GM12872 (cell line): Measurements from ENCODE around the gene NEUROD2.

Source experiments
- CTCF ChIP-seq: IDR thresholded peaks from 3 replicates; pipeline ENCODE4 v1.5.1; 2011; ENCODE audit warnings: low read depth, mild to moderate bottlenecking, low read length, moderate library complexity; ENCODE audit not compliant: insufficient read depth

NEUROD2 gene

DNA sequence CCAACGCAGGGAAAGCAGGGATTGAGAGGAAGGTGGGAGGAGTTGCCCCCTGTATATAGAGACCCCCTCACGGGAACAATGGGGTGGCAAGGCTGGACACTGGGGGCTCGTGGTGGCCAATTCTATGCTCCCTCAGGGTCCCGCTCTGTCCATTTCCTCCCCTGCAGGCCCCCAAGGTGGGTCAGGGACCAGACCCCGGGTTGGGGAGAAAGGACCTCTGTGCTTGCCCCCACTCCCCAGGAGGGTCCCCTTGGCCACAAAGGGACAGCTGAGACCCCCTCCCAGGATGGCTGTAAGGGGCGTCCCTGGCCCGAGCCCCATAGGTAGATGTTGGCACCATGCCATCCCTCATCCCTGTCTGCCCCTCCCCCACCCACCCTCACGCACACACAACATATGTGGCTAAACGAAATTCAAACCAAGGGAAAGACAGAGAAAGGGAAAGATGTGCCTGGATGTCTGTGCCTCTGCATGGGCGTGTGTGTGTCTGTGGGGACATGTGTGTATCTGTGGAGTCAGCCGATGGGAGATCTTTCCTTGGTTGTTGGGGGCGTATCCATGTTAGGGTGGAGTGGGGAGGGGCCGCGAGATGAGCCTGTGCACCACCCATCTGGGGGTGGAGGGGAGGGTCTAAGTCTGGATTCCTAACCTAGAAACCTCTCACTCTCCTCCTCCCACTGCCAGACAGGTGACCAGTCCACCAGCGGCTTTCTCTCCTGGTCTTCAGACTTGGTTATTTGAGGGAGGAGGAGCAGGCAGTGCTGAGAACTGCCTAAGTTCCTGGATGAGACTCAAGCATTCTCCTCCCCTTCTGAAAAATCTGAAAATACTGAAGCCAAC is 642 bp upstream of the NEUROD2 start:
- no peak for TF ChIP-seq CTCF

DNA sequence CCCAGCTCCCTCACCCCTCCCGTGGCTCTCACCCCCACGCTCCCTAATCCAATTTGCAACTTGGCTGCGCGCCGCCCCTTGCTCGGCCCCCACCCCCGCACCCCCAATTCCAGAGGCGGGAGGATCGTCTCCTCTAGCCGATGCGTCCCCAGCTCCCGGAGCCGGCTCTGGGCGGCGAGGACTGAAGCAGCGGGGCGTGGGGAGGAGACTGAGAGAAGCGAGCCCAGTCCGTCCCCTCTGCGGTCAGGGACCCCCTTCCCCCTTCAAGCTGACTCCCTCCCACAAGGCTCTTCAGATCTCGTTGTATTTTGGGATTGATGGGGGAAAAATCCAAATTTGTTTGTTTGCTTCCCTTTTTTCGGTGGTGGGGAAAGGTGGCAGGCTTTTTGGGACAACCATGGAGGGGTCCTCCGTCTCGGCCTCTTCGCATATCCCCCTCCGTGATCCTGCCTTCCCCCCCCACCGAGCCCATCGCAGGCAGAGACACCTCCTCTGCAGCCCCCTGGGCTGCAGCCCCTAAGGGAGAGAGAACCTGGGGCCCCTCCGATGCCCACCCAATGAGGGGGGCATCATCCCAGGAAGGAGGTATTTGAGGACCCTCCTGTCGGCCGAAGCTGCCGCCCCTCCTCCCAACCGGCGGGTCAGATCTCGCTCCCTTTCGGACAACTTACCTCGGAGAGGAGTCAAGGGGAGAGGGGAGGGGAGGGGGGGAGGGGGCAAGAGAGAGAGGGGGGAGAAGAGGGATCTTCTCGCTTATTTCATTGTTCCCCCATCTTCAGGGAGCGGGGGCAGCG is 466 bp downstream of the NEUROD2 start:
- TF ChIP-seq CTCF, result no peak

DNA sequence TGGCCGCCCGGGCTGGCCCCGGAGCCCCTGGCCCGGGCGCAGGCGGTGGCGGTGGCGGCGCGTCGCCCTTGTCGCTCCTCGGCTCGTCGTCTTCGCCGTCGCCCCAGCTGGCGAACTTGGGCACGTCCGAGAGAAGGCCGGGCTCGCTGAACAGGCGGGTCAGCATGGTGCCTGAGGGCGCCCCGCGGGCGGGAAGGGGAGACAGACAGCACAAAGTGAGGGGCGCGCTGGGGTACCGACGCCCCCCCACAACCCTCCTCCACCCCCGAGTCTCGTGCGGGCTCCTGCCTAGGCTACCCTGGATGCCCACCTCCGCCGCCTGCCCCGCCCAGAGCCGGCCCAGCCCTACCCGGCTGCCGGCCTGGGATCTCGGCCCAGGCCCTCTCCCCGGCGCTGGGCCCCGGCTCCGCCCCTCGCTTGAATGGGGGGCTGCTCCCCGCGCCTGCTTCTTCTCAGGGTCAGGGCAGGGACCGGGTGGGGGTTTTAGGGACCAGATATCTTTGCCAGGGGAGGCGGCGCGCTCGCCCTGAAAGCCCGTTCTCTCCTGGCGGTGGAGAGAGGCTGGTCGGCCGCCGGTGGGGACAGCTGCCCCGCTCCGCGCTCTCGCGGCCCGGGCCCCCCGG is 1.2 kb downstream of the NEUROD2 start:
- TF ChIP-seq CTCF, result no peak

DNA sequence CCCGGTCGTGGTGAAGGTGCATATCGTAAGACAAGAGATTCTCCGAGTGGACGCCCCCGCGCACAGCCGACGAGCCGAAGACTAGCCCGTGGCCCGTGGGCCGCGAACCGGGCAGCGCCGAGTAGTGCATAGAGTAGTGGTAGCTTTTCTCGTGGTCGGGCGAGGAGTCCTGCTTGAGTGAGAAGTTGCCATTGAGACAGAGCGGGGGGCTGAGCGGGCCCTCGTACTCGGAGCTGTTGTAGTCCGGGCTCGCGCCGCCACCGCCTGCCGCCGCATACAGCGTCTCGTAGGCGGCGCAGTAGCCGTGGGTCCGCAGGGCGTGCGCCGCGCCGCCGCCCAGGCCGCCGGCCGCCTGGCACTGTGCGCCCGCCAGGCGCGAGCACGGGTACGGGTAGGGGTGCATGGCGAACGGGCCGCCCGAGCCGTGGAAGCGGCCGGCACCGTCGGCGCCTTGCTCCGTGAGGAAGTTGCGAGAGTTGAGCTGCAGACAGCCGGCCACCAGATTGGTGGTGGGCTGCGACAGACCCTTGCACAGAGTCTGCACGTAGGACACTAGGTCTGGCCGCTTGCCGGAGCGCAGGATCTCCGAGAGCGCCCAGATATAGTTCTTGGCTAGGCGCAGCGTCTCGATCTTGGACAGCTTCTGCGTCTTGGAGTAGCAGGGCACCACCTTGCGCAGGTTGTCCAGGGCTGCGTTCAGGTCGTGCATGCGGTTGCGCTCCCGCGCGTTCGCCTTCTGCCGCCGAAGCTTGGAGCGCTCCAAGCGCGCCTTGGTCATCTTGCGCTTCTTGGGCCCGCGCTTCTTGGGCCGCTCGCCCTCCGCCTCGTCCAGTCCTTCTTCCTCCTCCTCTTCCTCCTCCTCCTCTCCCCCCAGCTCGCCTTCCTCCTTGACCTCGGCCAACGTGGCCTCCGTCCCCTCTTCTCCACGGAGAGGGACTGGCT is 2.0 kb downstream of the NEUROD2 start:
- TF ChIP-seq CTCF, result no peak

- TF ChIP-seq CTCF, result no peak
Measured at GRCh38 chr17:39604911-39605491, 2.7 kb downstream of the NEUROD2 start.

DNA sequence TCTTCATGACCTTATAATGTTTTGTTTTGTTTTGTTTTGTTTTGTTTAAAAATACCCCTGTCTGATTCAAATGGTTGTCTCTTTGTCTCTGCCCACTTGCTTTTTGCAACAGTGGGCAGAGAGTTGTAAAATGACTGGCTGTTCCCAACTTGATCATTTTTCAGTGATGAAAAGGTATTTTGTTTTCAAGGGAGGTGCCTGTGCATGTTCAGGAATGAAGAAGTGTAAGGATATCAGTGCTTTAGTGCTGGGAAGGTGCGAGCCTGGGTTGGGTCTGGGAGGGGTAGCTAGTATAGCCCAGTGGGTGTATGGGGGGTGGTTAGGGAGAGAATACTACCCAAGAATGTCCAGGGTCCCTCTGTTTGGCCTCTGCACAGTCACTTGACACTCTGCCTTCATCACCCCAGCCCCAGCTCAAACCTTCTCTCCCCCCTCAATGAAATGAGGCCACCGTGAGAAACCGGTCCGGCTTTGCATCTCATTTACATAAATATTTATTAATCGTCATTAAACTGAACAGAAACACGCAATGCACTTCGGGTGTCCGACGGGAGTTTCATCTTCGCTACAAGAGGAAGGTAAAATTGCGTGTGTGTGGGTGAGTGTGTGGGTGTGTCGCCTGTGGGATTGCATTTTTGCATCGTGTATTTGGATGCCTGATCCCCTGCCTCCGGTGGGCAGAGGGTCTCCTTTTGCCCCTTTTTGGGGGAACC is 4.3 kb downstream of the NEUROD2 start:
- TF ChIP-seq CTCF, result no peak
